Tibial nerve (tissue), 4 donors: Measurements from ENCODE around the gene COPE. TPM values are rescaled to one million over a fixed set of nuclear protein-coding genes. Genes with fewer than 3 reads are reported as not detected.

ENCODE experiments used
- DNase-seq, 2 donors: peaks; one replicate each; pipeline ENCODE4 v3.0.0-alpha.2; 2019; ENCODE audit warnings: low spot score in 2 of 2
- H3K27ac ChIP-seq, 4 donors: fragments of 200-600 bp; sonication (generic) in 3 of 4; one replicate each; pipeline ENCODE4 v1.5.1; 2017 to 2019; ENCODE audit warnings: mild to moderate bottlenecking in 1 of 4
- H3K27me3 ChIP-seq, 2 donors: fragments of 200-600 bp; sonication (generic) in 1 of 2; one replicate each; pipeline versions ENCODE4 v1.5.1 to v1.6.0; 2017 to 2019
- H3K36me3 ChIP-seq, 3 donors: fragments of 200-600 bp; sonication (generic); one replicate each; pipeline ENCODE4 v1.5.1; 2018 to 2019
- H3K4me1 ChIP-seq, 4 donors: fragments of 200-600 bp; sonication (generic) in 3 of 4; one replicate each; pipeline ENCODE4 v1.5.1; 2017 to 2019
- H3K4me3 ChIP-seq, 4 donors: fragments of 200-600 bp; sonication (generic) in 3 of 4; one replicate each; pipeline ENCODE4 v1.5.1; 2017 to 2019; ENCODE audit warnings: mild to moderate bottlenecking in 1 of 4, moderate library complexity in 1 of 4
- H3K9me3 ChIP-seq, 4 donors: fragments of 200-600 bp; sonication (generic) in 3 of 4; one replicate each; pipeline ENCODE4 v1.5.1; 2017 to 2019
- CTCF ChIP-seq, 5 experiments: fragments of 200-600 bp in 3 of 5; fragments of 450-650 bp in 2 of 5; sonication (generic) in 3 of 5; IDR thresholded peaks; one replicate each; pipeline ENCODE4 v1.5.1; 2016 to 2019; ENCODE audit warnings: antibody characterized with exemption in 5 of 5, mild to moderate bottlenecking in 3 of 5, moderate library complexity in 2 of 5
- EP300 ChIP-seq, 2 donors: sonication (generic); formaldehyde crosslinking; IDR thresholded peaks; one replicate each; pipeline ENCODE4 v1.6.1; 2017; ENCODE audit warnings: antibody characterized with exemption in 2 of 2, mild to moderate bottlenecking in 1 of 2
- POLR2A ChIP-seq, 2 donors: fragments of 450-650 bp; IDR thresholded peaks; one replicate each; pipeline ENCODE4 v1.6.1; 2017; ENCODE audit warnings: antibody characterized with exemption in 2 of 2, mild to moderate bottlenecking in 2 of 2, moderate library complexity in 2 of 2
- WGBS, 2 donors: methylation state at CpG; one replicate each; pipeline ENCODE4 v1.1.5; 2018; 5-methylcytosine and 5-hydroxymethylcytosine counted together
- total RNA-seq, 4 donors: library from RNA; depleted of rRNA; stranded (reverse); fragments of >200 nt; gene quantifications; one replicate each; pipeline ENCODE4 v1.1.0, GENCODE V29; 2016

Gene COPE
- total RNA-seq, 4 donors from 2014 or later = 151 to 266 (median 183) TPM

DNA sequence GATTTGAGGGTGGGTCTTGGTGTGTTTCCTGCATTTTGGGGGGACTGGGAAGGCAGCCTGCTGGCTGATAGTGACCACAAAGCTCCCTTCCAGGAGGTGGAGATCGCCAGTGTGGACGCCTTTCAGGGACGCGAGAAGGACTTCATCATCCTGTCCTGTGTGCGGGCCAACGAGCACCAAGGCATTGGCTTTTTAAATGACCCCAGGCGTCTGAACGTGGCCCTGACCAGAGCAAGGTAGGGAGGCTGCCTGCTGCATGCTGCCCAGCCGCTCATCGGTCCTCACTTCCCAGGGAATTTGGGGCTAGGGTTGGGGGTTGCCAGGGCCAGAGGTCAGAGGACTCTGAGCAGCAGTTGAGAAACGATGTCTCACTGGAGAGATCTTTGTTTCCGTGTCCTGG, 57.3 kb downstream of the COPE start:
- Histone ChIP-seq H3K36me3 (peaks cover 8 to 100% (median 58%) of the 10 kb centered on the region in 3 donors), H3K4me3 (no peak overlapping the region), H3K9me3 (no peaks in the 10 kb centered on the region), H3K4me1 (peaks cover 0 to 9% (median 2%) of the 10 kb centered on the region in 4 donors), H3K27me3 (no peaks in the 10 kb centered on the region), H3K27ac (no peak overlapping the region)
- DNase-seq = no peak
- TF ChIP-seq POLR2A (IDR thresholded peaks at IDR 0.05) = no peak
- TF ChIP-seq EP300 (IDR thresholded peaks at IDR 0.05) = no peak
- no peak for TF ChIP-seq CTCF (IDR thresholded peaks at IDR 0.05)
- WGBS, 2 donors = 86 to 89% methylated on average over 10 to 12 of the region's 12 CpGs

DNA sequence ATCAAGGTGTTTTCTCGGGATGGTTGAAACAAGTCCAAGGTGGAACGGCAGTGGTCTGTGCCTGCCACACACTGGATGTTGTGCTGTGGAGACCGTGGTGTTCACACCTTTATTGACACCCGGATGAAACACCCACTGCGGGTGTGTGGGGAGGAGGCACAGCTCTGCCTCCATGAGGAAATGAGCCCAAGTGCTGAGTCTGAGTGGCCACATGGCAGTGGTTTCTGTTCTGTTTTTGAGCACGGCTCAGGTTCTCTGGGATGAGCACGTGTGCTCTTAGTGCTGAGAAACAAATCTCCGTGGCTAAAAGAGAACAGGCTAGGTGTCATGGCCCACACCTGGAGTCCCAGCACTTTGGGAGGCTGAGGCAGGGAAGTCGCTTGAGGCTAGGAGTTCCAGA, 58.0 kb downstream of the COPE start:
- no peak for DNase-seq
- H3K4me3 ChIP-seq = no peak overlapping the region
- H3K27ac ChIP-seq = no peak overlapping the region
- H3K9me3 ChIP-seq = no peaks in the 10 kb centered on the region
- H3K36me3 ChIP-seq = peaks cover 8 to 100% (median 59%) of the 10 kb centered on the region in 3 donors
- no peaks in the 10 kb centered on the region for H3K27me3 ChIP-seq
- WGBS, 2 donors = 79 to 88% methylated on average over 9 of the region's 9 CpGs
- H3K4me1 ChIP-seq = peaks cover 0 to 5% (median 0%) of the 10 kb centered on the region in 4 donors
- TF ChIP-seq CTCF (IDR thresholded peaks at IDR 0.05) (no peak), EP300 (IDR thresholded peaks at IDR 0.05) (no peak), POLR2A (IDR thresholded peaks at IDR 0.05) (no peak)

DNA sequence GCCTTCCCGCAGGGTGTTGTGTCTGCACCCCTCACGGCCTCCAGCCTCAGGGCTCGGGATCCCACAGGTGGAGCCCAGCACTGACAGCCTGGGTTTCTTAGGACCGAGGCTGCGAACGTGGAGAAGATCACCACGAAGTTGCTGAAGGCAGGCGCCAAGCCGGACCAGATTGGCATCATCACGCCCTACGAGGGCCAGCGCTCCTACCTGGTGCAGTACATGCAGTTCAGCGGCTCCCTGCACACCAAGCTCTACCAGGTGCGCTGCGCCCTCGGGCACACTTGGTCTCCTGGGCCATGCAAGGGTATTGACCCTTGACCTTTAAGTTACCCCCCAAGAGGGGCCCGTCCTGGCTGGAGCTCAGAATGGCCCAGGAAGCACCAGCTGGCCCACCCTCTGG, 58.5 kb downstream of the COPE start:
- TF ChIP-seq POLR2A (IDR thresholded peaks at IDR 0.05) (no peak), EP300 (IDR thresholded peaks at IDR 0.05) (no peak), CTCF (IDR thresholded peaks at IDR 0.05) (no peak)
- Histone ChIP-seq H3K4me3 (no peak overlapping the region), H3K36me3 (peaks cover 8 to 100% (median 59%) of the 10 kb centered on the region in 3 donors), H3K4me1 (peaks cover 0 to 5% (median 0%) of the 10 kb centered on the region in 4 donors), H3K27ac (no peak overlapping the region), H3K9me3 (no peaks in the 10 kb centered on the region), H3K27me3 (no peaks in the 10 kb centered on the region)
- no peak for DNase-seq
- WGBS, 2 donors = 91% methylated on average over 15 to 16 of the region's 17 CpGs

DNA sequence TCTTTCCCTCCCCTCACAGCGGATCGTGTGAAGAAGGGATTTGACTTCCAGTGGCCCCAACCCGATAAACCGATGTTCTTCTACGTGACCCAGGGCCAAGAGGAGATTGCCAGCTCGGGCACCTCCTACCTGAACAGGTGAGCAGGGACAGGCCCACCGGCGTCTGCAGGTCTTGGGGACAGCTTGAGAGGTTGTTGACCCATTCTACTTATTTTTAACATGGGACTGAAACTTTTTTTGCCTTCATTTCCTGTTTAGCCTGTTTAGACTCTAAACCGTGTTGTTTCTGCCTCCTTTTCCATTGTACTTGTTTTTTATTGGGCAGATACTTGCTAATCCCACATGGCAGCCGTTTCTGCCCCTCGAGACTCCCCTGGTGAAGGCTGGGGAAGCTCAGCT, 58.9 kb downstream of the COPE start:
- H3K36me3 ChIP-seq = peaks cover 8 to 100% (median 59%) of the 10 kb centered on the region in 3 donors
- WGBS, 2 donors = 80 to 81% methylated on average over 11 of the region's 11 CpGs
- TF ChIP-seq POLR2A (IDR thresholded peaks at IDR 0.05) = no peak
- no peak for TF ChIP-seq CTCF (IDR thresholded peaks at IDR 0.05)
- no peak for TF ChIP-seq EP300 (IDR thresholded peaks at IDR 0.05)

DNA sequence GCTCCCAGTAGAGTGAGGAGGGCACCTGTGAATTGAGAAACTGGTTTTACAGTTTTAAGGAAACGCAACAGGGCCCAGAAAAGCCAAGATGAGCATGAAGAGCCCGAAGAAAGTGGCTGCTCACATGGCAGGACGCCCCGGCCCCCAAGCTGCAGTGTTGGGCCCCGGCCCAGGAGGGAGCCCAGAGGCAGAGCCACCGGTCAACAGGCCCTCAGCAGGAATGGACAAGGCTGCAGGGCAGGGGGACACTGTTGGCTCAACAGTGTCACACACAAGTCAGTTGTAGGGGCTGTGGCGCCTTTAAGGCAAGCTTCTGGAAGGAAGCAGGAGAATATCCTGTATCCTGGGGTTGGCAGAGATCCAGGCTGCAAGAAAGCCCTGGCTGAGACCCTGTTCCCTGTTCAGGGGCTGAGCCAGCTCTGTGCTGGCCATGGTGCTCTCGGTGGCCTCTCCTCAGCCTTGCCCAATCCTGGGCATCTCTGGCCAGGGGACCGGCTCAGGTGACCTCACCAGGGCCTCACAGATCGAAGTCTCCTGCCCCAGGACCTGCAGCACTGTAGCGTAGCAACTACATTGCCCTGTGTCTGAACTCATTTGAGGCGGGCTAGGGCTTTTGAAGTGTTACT, 59.4 kb downstream of the COPE start:
- TF ChIP-seq EP300 (IDR thresholded peaks at IDR 0.05) = no peak
- TF ChIP-seq CTCF (IDR thresholded peaks at IDR 0.05) = no peak
- no peak for TF ChIP-seq POLR2A (IDR thresholded peaks at IDR 0.05)
- no peaks in the 10 kb centered on the region for H3K27me3 ChIP-seq
- peaks cover 5 to 100% (median 63%) of the 10 kb centered on the region in 3 donors for H3K36me3 ChIP-seq
- H3K4me1 ChIP-seq = peaks cover 0 to 5% (median 0%) of the 10 kb centered on the region in 4 donors
- no peak overlapping the region for H3K4me3 ChIP-seq
- no peaks in the 10 kb centered on the region for H3K9me3 ChIP-seq
- DNase-seq = no peak
- no peak overlapping the region for H3K27ac ChIP-seq
- WGBS, 2 donors = 82 to 88% methylated on average over 10 to 11 of the region's 12 CpGs

More for the DNA sequence above, 58.9 kb downstream of the COPE start:
- peaks cover 0 to 5% (median 0%) of the 10 kb centered on the region in 4 donors for H3K4me1 ChIP-seq
- H3K27me3 ChIP-seq = no peaks in the 10 kb centered on the region
- H3K27ac ChIP-seq = no peak overlapping the region
- DNase-seq = no peak
- H3K9me3 ChIP-seq = no peaks in the 10 kb centered on the region
- no peak overlapping the region for H3K4me3 ChIP-seq
